Measurements from ENCODE around the gene BCKDK. TPM values are rescaled to one million over a fixed set of nuclear protein-coding genes. Genes with fewer than 3 reads are reported as not detected.
"Not testable (repeated sequence)": the region's sequence is repeated elsewhere in the genome, so short reads cannot be mapped to it uniquely, and the experiment has no call there.

BCKDK gene
- total and polyA plus RNA-seq, 3 experiments from 2014 or later: 29.4 to 42.5 (median 40.0) TPM

DNA sequence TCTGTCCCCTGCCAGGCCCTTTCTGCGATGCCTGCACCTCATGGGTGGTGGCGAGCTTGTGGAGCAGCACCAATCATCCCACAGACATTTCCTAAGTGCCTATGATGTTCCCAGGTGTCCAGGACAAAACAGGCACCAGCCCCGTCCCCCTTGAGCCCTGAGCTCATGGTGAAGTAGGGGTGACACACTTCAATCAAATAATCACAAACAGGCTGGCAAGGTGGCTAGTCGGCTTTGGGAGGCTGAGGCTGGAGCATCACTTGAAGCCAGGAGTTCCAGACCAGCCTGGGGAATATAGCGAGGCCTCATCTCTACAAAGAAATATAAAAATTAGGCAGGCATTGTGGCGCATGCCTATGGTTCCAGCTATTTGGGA, 28.1 kb downstream of the BCKDK start:
- DNase-seq: no peak
- no peak overlapping the region for H3K27ac ChIP-seq (ENCODE audit: low read depth, low read length)
- H3K27me3 Mint-ChIP-seq: peaks cover 0 to 2% of the 10 kb centered on the region in 2 donors
- H3K36me3 ChIP-seq (ENCODE audit: insufficient read depth, low read length): no peaks in the 10 kb centered on the region
- no peaks in the 10 kb centered on the region for H3K4me1 ChIP-seq (ENCODE audit: insufficient read depth, low read length)
- peaks cover 0 to 22% (median 0%) of the 10 kb centered on the region in 3 donors for H3K36me3 Mint-ChIP-seq
- H3K27ac Mint-ChIP-seq: peak overlapping the region in 1 of 8 donors; percentile 37
- CTCF ChIA-PET: no interaction called here
- POLR2A ChIA-PET: no interaction called here
- H3K9me3 ChIP-seq (ENCODE audit: low read length): no peaks in the 10 kb centered on the region
- H3K9me3 Mint-ChIP-seq: no peaks in the 10 kb centered on the region
- H3K4me1 Mint-ChIP-seq: peaks cover 0 to 2% (median 0%) of the 10 kb centered on the region in 3 donors
- no peak overlapping the region for H3K4me3 ChIP-seq (ENCODE audit: low read length)
- H3K4me3 Mint-ChIP-seq: no peak overlapping the region
- no peaks in the 10 kb centered on the region for H3K27me3 ChIP-seq (ENCODE audit: insufficient read depth, low read length, poor library complexity, severe bottlenecking)

- CTCF ChIA-PET: not testable (repeated sequence)
Observed at GRCh38 chr16:31136822-31137499, 28.8 kb downstream of the BCKDK start.

GRCh38 chr16:31138621-31139578, 30.7 kb downstream of the BCKDK start:
- H3K9me3 ChIP-seq (ENCODE audit: low read length): no peaks in the 10 kb centered on the region
- Mint-ChIP-seq H3K4me3 (no peak overlapping the region), H3K9me3 (no peaks in the 10 kb centered on the region), H3K36me3 (no peaks in the 10 kb centered on the region), H3K27ac (no peak overlapping the region), H3K4me1 (peaks cover 6 to 14% (median 7%) of the 10 kb centered on the region in 3 donors), H3K27me3 (no peaks in the 10 kb centered on the region)
- H3K27me3 ChIP-seq (ENCODE audit: insufficient read depth, low read length, poor library complexity, severe bottlenecking): no peaks in the 10 kb centered on the region
- ChIA-PET POLR2A (no interaction called here), CTCF (interaction anchor here (1.1 kb wide), 1 partner anchor 9 kb away, joined by 3 read pairs; no protein-coding TSS in a partner anchor)
- H3K4me1 ChIP-seq (ENCODE audit: insufficient read depth, low read length): peaks cover 19% of the 10 kb centered on the region
- no peaks in the 10 kb centered on the region for H3K36me3 ChIP-seq (ENCODE audit: insufficient read depth, low read length)
- H3K27ac ChIP-seq (ENCODE audit: low read depth, low read length): no peak overlapping the region
- H3K4me3 ChIP-seq (ENCODE audit: low read length): no peak overlapping the region
- no peak for DNase-seq

More at GRCh38 chr16:31136822-31137499, 28.8 kb downstream of the BCKDK start:
- H3K4me3 ChIP-seq (ENCODE audit: low read length); DNase-seq; H3K4me1 Mint-ChIP-seq; H3K9me3 ChIP-seq (ENCODE audit: low read length); H3K27ac ChIP-seq (ENCODE audit: low read depth, low read length); H3K4me1 ChIP-seq (ENCODE audit: insufficient read depth, low read length); H3K9me3 Mint-ChIP-seq; H3K36me3 ChIP-seq (ENCODE audit: insufficient read depth, low read length); H3K27ac Mint-ChIP-seq; POLR2A ChIA-PET; H3K27me3 Mint-ChIP-seq; H3K27me3 ChIP-seq (ENCODE audit: insufficient read depth, low read length, poor library complexity, severe bottlenecking); H3K4me3 Mint-ChIP-seq: not testable (repeated sequence)
- peaks cover 0 to 16% (median 0%) of the 10 kb centered on the region in 3 donors for H3K36me3 Mint-ChIP-seq

DNA sequence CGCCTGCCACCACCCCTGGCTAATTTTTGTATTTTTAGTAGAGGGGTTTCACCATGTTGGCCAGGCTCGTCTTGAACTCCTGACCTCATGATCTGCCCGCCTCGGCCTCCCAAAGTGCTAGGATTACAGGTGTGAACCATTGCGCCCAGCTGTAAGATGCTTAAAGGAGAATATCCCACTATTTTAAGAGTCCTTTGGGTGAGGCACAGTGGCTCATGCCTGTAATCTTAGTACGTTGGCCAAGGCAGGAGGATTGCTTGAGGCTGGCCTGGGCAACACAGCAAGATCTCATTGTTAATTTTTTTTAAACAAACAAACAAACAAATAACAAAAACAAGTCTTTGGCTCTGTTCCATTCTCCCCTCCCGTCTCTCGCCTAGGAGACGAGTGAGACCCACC, 32.9 kb downstream of the BCKDK start:
- Histone ChIP-seq H3K4me1 (ENCODE audit: insufficient read depth, low read length) (peaks cover 19% of the 10 kb centered on the region), H3K27ac (ENCODE audit: low read depth, low read length) (peak overlapping the region; percentile 61)
- H3K9me3 Mint-ChIP-seq; H3K36me3 Mint-ChIP-seq; H3K9me3 ChIP-seq (ENCODE audit: low read length); H3K27me3 Mint-ChIP-seq; H3K27me3 ChIP-seq (ENCODE audit: insufficient read depth, low read length, poor library complexity, severe bottlenecking); H3K4me3 ChIP-seq (ENCODE audit: low read length); H3K4me3 Mint-ChIP-seq; DNase-seq; H3K36me3 ChIP-seq (ENCODE audit: insufficient read depth, low read length): not testable (repeated sequence)
- ChIA-PET CTCF (interaction anchor here (1.9 to 3.5 kb wide), 3 partner anchors 23 to 318 kb away, joined by 10 to 34 read pairs (median 18); partner anchors contain the start of genes ARMC5 and KAT8), POLR2A (interaction anchor here (2.3 to 3.1 kb wide), 2 partner anchors 23 to 61 kb away, joined by 9 to 59 read pairs; partner anchors contain the start of genes KAT8 and PYCARD)
- peak overlapping the region in 1 of 8 donors; percentile 14 for H3K27ac Mint-ChIP-seq
- peaks cover 5 to 14% (median 6%) of the 10 kb centered on the region in 3 donors for H3K4me1 Mint-ChIP-seq

DNA sequence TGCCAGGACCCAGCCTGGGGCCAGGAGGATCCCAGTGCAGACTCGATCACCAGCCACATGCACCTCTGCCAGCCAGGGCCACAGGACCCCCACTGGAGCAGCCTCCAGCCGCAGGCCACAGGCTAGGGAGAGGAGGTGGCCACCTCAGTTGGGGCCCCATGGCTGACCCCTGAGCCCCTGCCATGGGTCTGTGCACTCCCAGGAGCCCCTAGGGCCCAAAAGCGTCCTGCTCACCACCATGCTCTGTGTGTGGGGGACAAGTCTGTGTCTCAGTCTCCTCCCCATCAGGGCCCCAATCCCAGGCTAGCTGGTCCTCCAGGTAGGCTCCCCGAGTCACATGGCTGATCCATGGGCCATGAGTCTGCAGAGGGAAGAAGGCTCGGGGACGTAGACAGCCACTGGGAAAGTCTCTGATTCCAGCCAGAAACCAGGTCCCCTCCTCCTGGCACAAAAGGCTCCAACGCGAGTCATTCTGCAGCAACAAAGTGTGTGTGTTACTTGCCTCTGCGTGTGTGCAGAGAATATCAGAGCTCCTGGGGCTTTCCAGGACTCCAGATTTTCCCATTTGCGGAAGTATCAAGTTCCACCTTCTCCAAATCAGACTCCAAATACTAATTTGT, 33.4 kb downstream of the BCKDK start:
- H3K4me1 Mint-ChIP-seq: peaks cover 5 to 14% (median 6%) of the 10 kb centered on the region in 3 donors
- CTCF ChIA-PET: interaction anchor here (0.8 to 3.6 kb wide), 44 partner anchors 9 to 736 kb away, joined by 3 to 44 read pairs (median 6); partner anchors contain the start of genes ARMC5, FUS, HSD3B7 and KAT8

GRCh38 chr16:31142109-31143010, 34.2 kb downstream of the BCKDK start:
- peaks cover 5 to 14% (median 6%) of the 10 kb centered on the region in 3 donors for H3K4me1 Mint-ChIP-seq

More for the DNA sequence above, 33.4 kb downstream of the BCKDK start:
- peak in 1 of 5 donors; percentile 12 for DNase-seq
- no peaks in the 10 kb centered on the region for H3K27me3 ChIP-seq (ENCODE audit: insufficient read depth, low read length, poor library complexity, severe bottlenecking)
- no peaks in the 10 kb centered on the region for H3K27me3 Mint-ChIP-seq
- POLR2A ChIA-PET: interaction anchor here (0.5 to 3.1 kb wide), 13 partner anchors 23 to 732 kb away, joined by 3 to 72 read pairs (median 7); partner anchors contain the start of genes FUS, KAT8, PHKG2 and PYCARD
- H3K4me3 ChIP-seq (ENCODE audit: low read length): peak overlapping the region; percentile 59
- H3K27ac Mint-ChIP-seq: peak overlapping the region; percentile 74 to 90 (median 86)
- H3K4me1 ChIP-seq (ENCODE audit: insufficient read depth, low read length): peaks cover 19% of the 10 kb centered on the region
- H3K27ac ChIP-seq (ENCODE audit: low read depth, low read length): peak overlapping the region; percentile 61
- no peaks in the 10 kb centered on the region for H3K9me3 ChIP-seq (ENCODE audit: low read length)
- no peaks in the 10 kb centered on the region for H3K36me3 ChIP-seq (ENCODE audit: insufficient read depth, low read length)
- H3K36me3 Mint-ChIP-seq: no peaks in the 10 kb centered on the region
- H3K9me3 Mint-ChIP-seq: no peaks in the 10 kb centered on the region
- peak overlapping the region; percentile 68 to 92 (median 78) for H3K4me3 Mint-ChIP-seq

More at GRCh38 chr16:31142109-31143010, 34.2 kb downstream of the BCKDK start:
- H3K27ac ChIP-seq (ENCODE audit: low read depth, low read length): peak overlapping the region; percentile 61
- ChIA-PET CTCF (interaction anchor here (0.6 to 3.6 kb wide), 52 partner anchors 9 to 735 kb away, joined by 3 to 44 read pairs (median 5); partner anchors contain the start of genes ARMC5, FUS, HSD3B7 and KAT8), POLR2A (interaction anchor here (0.5 to 3.1 kb wide), 16 partner anchors 24 to 731 kb away, joined by 3 to 72 read pairs (median 4); partner anchors contain the start of genes FUS, KAT8, PHKG2 and PYCARD)
- H3K27me3 Mint-ChIP-seq: no peaks in the 10 kb centered on the region
- DNase-seq: peak; percentile 93 to 99 (median 95)
- H3K9me3 Mint-ChIP-seq: no peaks in the 10 kb centered on the region
- H3K9me3 ChIP-seq (ENCODE audit: low read length): no peaks in the 10 kb centered on the region
- H3K4me1 ChIP-seq (ENCODE audit: insufficient read depth, low read length): peaks cover 19% of the 10 kb centered on the region
- H3K4me3 Mint-ChIP-seq: peak overlapping the region; percentile 68 to 92 (median 78)
- peak overlapping the region; percentile 59 for H3K4me3 ChIP-seq (ENCODE audit: low read length)
- no peaks in the 10 kb centered on the region for H3K36me3 ChIP-seq (ENCODE audit: insufficient read depth, low read length)
- peak overlapping the region; percentile 74 to 90 (median 86) for H3K27ac Mint-ChIP-seq
- peaks cover 0 to 1% (median 0%) of the 10 kb centered on the region in 3 donors for H3K36me3 Mint-ChIP-seq
- no peaks in the 10 kb centered on the region for H3K27me3 ChIP-seq (ENCODE audit: insufficient read depth, low read length, poor library complexity, severe bottlenecking)

All from CD8-positive, alpha-beta memory T cell (primary cell).